RWPE1 (cell line): ENCODE measurements around the gene NDC80.

Experiments used
- CTCF ChIA-PET: fragments of 350-600 bp; sonication (Branson Sonifier 250); formaldehyde crosslinking; extraction: SDS; loops from one replicate; lab custom pipeline; 2021; lab: Yijun Ruan, JAX
- POLR2A ChIA-PET: fragments of 400-600 bp; formaldehyde crosslinking; extraction: SDS; loops from one replicate; lab custom pipeline; 2020; ENCODE audit warnings: antibody characterized with exemption; ENCODE audit not compliant: low non-redundant PET; lab: Yijun Ruan, JAX
- DNase-seq: peaks from one replicate; pipeline ENCODE4 v3.0.0; 2012; ENCODE audit warnings: low spot score
- H3K27ac ChIP-seq: fragments of 450-650 bp; 2 replicates; pipeline ENCODE4 v1.5.1; 2017
- TF ChIP-seq, protein P1 (sequence below): fragments of 450-650 bp; conservative IDR thresholded peaks from 2 replicates; pipeline ENCODE4 v1.5.1; 2017; ENCODE audit warnings: low read depth, mild to moderate bottlenecking

The NDC80 gene

DNA sequence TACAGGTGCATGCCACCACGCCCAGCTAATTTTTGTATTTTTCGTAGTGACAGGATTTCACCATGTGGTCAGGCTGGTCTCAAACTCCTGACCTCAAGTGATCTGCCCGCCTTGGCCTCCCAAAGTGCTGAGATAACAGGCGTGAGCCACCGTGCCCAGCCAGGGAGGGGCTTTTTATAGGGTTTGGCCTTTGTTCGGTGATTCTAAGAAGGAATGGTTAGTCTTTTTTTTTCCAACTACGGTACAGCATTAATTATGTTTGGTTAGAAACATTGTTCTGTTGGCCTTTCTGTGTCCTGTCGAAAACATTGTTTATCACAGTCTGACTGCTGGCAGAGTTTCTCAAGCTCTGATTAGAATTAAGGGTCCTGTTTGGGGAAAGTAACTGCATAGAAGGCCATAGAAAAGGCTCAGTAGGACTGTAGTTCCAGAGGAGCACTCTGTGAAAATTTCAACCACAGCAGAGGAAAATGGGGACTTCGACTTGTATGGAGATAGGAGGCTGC is 64.8 kb downstream of the NDC80 start:
- ChIA-PET CTCF (interaction anchor here (0.6 kb wide), 1 partner anchor 9 kb away, joined by 3 read pairs; no protein-coding TSS in a partner anchor), POLR2A (no interaction called here)
- no peak for DNase-seq
- no peak overlapping the region for H3K27ac ChIP-seq
- TF ChIP-seq, protein P1, sequence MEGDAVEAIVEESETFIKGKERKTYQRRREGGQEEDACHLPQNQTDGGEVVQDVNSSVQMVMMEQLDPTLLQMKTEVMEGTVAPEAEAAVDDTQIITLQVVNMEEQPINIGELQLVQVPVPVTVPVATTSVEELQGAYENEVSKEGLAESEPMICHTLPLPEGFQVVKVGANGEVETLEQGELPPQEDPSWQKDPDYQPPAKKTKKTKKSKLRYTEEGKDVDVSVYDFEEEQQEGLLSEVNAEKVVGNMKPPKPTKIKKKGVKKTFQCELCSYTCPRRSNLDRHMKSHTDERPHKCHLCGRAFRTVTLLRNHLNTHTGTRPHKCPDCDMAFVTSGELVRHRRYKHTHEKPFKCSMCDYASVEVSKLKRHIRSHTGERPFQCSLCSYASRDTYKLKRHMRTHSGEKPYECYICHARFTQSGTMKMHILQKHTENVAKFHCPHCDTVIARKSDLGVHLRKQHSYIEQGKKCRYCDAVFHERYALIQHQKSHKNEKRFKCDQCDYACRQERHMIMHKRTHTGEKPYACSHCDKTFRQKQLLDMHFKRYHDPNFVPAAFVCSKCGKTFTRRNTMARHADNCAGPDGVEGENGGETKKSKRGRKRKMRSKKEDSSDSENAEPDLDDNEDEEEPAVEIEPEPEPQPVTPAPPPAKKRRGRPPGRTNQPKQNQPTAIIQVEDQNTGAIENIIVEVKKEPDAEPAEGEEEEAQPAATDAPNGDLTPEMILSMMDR = no peak

DNA sequence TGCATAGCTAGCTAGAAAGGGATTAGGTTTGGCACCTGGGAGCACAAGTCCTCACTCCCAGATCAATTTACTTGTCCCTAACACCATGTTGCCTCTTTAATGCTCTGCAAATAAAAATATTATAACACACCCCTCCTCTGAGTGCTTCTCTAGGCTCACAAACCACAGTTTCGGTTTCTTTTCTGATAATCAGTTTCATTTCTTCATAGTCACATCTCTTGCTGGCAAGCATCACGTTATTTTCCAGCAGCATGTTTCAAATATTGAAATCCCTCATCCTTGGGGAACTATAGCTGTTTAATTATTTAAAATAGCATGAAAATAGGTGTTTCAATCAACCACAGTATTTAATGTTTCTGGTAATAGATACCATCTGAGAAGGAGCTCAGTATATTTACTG is 70.3 kb downstream of the NDC80 start:
- POLR2A ChIA-PET = interaction anchor here (0.5 kb wide), 1 partner anchor 9 kb away, joined by 9 read pairs; no protein-coding TSS in a partner anchor

DNA sequence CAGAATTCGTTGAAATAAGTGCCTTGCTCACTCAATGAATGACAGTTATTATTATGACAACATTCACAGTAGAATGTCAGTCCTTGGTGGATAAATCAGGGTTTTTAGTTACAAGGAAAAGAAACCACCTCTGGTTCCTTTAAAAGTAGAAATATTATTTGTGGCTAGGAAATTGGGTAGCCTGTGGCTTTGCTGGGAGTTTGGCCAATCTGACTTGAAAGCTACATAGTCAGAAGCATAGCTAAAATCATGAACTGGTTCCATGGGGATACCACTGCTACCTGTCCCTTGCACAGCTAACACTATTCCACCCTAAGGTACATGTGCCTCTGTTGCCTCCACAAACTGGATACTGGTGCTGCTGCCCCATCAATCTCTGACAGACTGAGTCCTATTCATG is 71.4 kb downstream of the NDC80 start:
- POLR2A ChIA-PET = no interaction called here

More for the DNA sequence above, 70.3 kb downstream of the NDC80 start:
- CTCF ChIA-PET = interaction anchor here (0.7 kb wide), 1 partner anchor 1954 kb away, joined by 4 read pairs; no protein-coding TSS in a partner anchor
- TF ChIP-seq, protein P1 = no peak
- no peak overlapping the region for H3K27ac ChIP-seq
- peak; percentile 16 for DNase-seq

DNA sequence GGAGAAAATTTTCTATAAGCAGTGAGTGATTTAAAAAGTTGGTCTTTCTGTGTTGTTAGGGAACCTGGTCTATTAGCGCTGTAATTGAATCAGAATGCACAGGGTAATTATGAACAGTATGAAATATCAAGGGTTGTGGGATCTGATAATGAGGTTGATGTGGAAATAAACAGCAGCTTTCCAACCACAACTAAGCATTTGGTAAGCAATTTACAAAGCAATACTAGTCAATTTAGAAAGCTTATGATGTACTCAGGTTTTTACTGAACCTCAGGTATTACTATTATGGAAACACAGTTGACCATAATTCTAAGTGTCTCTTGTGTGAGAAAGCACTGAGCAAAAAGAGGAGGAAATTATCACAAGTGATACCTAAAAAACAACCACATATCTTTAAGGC is 73.2 kb downstream of the NDC80 start:
- TF ChIP-seq, protein P1 = no peak
- H3K27ac ChIP-seq = no peak overlapping the region
- ChIA-PET POLR2A (no interaction called here), CTCF (no interaction called here)
- no peak for DNase-seq

More for the DNA sequence above, 71.4 kb downstream of the NDC80 start:
- CTCF ChIA-PET = no interaction called here
- DNase-seq = no peak
- H3K27ac ChIP-seq = no peak overlapping the region
- TF ChIP-seq, protein P1 = no peak

DNA sequence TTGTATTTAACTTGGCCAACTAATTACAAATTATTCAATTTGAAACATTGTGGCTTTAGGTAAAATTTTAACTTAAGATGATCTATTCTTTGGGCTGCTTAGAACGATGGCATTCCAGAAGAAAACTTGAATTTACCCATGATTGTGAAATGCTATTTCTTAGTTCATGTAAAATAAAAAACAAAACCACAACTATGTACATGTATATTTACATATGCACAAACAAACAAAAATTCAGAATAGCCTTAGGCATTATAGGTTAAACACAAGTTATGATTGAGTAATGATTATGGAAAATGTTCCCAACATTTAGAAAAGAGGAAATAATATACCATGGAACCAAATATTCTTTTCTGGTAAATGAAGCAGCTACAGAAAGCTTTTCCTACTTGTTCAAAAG is 80.6 kb downstream of the NDC80 start:
- ChIA-PET POLR2A (no interaction called here), CTCF (no interaction called here)
- TF ChIP-seq, protein P1 = no peak
- no peak for DNase-seq
- no peak overlapping the region for H3K27ac ChIP-seq

DNA sequence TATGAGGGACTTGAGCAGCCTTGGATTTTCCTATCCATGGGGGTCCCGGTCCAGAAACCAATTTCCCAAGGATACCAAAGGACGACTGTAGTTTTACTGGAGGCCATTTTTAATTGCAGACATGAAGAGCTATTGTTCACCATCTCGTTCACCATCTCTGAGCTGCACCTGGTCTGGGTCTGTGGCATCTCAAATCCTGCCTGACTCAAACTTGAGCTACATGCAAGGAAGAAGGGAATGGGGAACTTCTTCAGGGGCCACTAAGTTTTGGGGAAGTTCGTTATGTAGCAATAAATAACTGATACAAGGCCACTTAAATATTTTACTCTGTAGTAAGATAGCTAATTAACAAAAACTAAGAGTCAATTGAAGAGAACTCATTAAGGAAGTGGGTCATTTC is 82.1 kb downstream of the NDC80 start:
- no peak for DNase-seq
- ChIA-PET CTCF (interaction anchor here (0.5 kb wide), 1 partner anchor 15 kb away, joined by 3 read pairs; no protein-coding TSS in a partner anchor), POLR2A (no interaction called here)
- H3K27ac ChIP-seq = no peak overlapping the region
- TF ChIP-seq, protein P1 = no peak
